HepG2 (cell line): ENCODE results near the gene SHLD1. TPM values are rescaled to one million over a fixed set of nuclear protein-coding genes. Genes with fewer than 3 reads are reported as not detected.

Experiments used
- BORCS8-MEF2B ChIP-seq: sonication (generic); formaldehyde crosslinking; IDR thresholded peaks from 2 replicates; pipeline ENCODE4 v1.8.0; 2022; ENCODE audit warnings: mild to moderate bottlenecking, missing genetic modification reagents
- RNF2 ChIP-seq: fragments of 450-650 bp; conservative IDR thresholded peaks from 2 replicates; pipeline ENCODE4 v1.6.1; 2016; ENCODE audit warnings: low read depth
- SMC3 ChIP-seq: IDR thresholded peaks from 2 replicates; pipeline ENCODE4 v1.6.1; 2011; ENCODE audit warnings: low read length, improper control_type of control experiment
- ZNF430 ChIP-seq: sonication (generic); formaldehyde crosslinking; IDR thresholded peaks from 2 replicates; pipeline ENCODE4 v1.9.0; 2021; ENCODE audit warnings: mild to moderate bottlenecking, missing genetic modification reagents
- ZNF646 ChIP-seq: sonication (generic); formaldehyde crosslinking; IDR thresholded peaks from 2 replicates; pipeline ENCODE4 v1.9.0; 2021; ENCODE audit warnings: mild to moderate bottlenecking, missing genetic modification reagents
- polyA plus RNA-seq, 8 experiments: library from polyadenylated mRNA; depleted of rRNA in 3 of 8; stranded (reverse) in 7 of 8; unstranded in 1 of 8; fragments of >200 nt; fragmentation: Illumina TruSeq in 4 of 8; extraction: Trizol in 4 of 8; gene quantifications; 2 replicates each; pipeline versions ENCODE4 v1.2.1 to v1.2.3, GENCODE V29; 2011 to 2016; ENCODE audit warnings: low read depth in 4 of 8, missing spikeins in 1 of 8, mixed read lengths in 1 of 8; ENCODE audit not compliant: insufficient read depth in 1 of 8
- total RNA-seq, 5 experiments: library from RNA; depleted of rRNA; stranded (reverse); fragments of >200 nt; fragmentation: Illumina TruSeq; extraction: Trizol; gene quantifications; 2 replicates each; pipeline ENCODE4 v1.2.3, GENCODE V29; 2016; ENCODE audit warnings: low read depth in 1 of 5

The SHLD1 gene
- total and polyA plus RNA-seq, 2 of the 13 experiments (the other 11 are each of a cell fraction or from before 2014, with no cell fraction given) = 8.9 to 10.0 TPM

GRCh38 chr20:5831539-5832237 lies 81.5 kb downstream of the SHLD1 start (continued):
- TF ChIP-seq RNF2 = no peak
- no peak for TF ChIP-seq ZNF430 (CRISPR knock-in tag)
- no peak for TF ChIP-seq SMC3
- peak; percentile 54; the same call in 1 of the 2 replicates for TF ChIP-seq ZNF646 (CRISPR knock-in tag)
- TF ChIP-seq BORCS8-MEF2B (CRISPR knock-in tag) = no peak
